ENCODE data around the gene CFAP43.

CFAP43 gene

DNA sequence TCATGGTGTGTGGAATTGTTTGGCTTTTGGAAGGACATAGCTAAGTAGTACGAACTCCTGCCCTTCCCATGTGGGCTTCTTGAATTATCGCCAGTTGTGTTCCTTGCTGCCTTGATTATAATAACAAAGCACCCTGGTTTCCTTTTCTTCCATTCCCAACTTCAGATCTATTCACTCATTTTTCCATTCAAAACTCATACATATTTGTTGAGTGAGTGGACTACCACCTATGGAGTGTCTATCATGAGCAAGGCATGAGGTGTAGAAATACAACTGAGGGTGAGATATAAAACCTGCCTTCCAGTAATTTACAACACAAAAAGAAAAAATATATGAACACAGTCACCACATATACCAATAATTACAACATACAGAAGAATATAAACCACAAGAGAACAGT lies 141.6 kb downstream of the CFAP43 start:
- DNase-seq: no peak

DNA sequence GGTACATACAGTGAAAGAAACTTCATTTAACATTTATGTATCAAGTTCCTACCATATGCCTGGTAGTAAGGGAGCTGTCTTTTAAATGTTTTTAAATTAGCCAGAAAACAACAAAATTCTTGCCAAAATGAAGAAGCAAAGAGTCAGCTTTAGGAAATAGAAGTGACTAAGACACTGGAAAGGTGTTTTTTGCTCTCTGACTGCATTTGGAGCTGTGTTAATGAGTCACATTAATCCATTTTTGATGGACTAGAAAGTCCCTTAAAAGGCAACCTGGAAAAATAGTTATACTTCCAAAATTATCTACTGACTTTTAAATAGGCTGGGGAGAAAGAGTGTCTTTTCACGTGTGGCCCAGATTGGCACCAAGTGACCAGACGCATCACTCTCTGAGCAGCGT lies 142.5 kb downstream of the CFAP43 start:
- DNase-seq: no peak

DNA sequence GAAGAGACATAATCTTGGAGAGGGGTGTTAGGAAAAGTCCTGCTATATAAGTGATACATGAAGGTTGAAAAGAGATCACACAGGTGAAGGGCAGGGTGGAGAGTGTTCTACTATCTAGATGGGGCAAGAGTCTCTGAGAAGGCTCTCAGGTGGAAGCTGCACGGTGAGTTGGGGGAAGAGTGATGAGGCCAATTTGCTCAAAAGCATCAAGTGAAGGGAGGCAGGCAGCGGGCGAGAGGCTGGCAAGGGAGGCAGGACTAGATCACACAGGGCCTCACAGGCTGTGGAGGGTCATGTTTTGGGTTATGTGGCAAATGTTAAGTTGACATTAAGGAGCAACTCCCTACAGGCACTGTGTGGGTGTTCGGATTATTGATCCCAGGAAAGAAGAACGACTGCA lies 143.9 kb downstream of the CFAP43 start:
- DNase-seq: no peak

DNA sequence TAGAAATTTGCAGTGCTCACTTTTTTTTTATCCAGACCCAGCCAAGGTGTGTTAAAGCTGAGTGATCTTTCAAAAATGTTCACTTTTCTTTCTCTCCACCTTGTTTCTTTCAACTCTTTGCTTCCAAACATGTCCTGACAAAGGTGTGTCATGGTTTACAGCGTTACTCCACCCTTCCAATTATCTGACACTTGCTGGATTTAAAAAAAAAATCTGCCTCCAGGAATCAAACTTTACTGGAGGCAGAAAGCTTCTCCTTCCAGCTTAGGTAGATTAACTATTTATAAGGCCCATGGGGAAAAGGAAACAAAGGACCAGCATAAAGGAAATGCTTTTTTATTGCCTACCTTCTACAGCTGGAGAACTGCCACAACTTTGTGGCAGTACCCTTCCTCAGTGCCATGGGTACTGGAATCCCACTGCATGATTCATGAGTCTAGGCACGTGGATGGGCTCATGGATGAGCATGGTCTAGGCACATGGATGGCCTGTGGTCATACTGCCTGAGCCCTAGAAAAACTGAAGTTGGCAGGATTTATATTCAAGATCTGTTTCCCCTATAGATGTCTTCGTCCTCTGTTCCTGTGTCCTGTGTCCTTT lies 146.3 kb downstream of the CFAP43 start, which contains the start of gene COL17A1:
Gene COL17A1 (minus strand): TSS at position 80 of the 600 bp plus-strand sequence. CDS start 5,207 bp downstream, outside the sequence.
- DNase-seq: no peak

DNA sequence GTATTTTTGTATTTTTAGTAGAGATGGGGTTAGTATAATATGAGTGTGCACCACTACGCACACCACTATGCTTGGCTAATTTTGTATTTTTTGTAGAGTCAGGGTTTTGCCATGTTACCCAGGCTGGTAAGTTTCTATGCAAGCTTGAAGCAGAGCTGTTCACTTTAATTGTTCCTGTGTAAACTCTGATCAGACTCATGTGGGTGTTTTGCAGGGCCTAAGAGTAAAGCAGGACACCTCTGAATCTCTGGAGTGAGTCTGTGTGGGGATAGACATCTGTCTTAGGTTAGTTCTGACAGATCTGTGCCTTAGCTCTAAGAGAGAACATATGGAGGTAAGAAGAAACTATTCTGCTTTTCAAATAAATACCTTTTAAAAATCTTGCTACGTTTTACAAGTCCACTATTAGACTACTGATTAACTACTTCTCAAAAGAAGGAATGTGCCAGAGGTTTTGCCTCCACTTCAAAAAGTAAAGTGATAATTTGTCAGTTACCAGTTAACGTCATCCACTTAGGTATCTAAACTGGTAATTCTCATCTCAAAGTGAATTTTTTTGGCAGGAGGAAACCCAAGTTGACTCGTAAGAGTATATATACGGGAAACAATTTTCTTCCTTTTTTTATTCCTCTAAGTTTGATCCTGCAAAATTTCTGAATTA lies 147.6 kb downstream of the CFAP43 start:
- DNase-seq: no peak

DNA sequence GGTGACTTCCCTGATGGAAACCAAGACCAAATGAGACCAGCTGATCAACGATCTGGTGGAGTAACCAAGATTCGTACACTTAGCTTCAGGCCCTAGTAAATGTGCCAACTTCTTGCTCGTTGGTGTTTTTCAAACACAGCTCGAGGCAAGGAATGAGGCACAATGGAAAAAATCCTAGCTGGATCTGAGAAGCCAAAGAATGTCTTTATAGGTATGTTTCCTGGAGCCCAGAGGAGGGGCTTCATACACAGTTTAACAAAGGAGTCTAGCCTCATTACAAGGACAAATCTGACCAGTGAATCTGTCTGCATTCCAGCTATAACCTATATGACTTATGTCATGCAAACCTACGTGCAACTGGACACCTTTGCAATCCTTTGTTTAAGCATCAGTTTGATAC lies 150.2 kb downstream of the CFAP43 start:
- no peak for DNase-seq

DNA sequence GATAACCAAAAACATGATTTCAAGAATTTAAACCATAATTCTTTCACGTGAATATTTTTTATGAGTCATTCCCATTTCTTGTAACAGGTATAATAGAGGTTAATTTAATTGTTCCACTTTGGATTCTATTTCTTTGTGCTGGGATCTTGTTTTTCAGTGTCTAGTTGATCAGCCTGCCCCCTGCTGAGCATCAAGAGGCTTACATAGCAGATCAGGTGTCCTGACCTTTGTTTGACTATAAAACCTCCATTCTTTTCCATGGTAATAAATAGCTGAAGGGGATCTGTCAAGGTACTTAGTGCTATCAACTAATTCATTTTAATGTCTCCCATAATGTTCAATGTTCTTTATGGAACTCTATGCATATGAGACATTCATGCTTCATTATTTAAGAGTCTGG lies 151.4 kb downstream of the CFAP43 start:
- DNase-seq: peak; percentile 13
